DND-41 (cell line): Measurements from ENCODE around the gene KCNMA1.

ENCODE experiments used
- ATAC-seq: fragments of 200-7000 bp; cut with Tn5 transposase; 3 replicates; pipeline ENCODE4 v1.9.1; 2021; ENCODE audit warnings: low read depth; ENCODE audit not compliant: insufficient read depth
- DNase-seq: peaks from one replicate; pipeline ENCODE4 v3.0.0-alpha.2; 2020
- H2AFZ ChIP-seq: 2 replicates; pipeline ENCODE4 v1.6.0; 2012; ENCODE audit warnings: low read depth, low read length
- H3K27ac ChIP-seq: 2 replicates; pipeline ENCODE4 v1.5.1; 2012; ENCODE audit warnings: low read length, inconsistent platforms
- H3K27me3 ChIP-seq: fragments of 200-600 bp; sonication (generic); 2 replicates; pipeline ENCODE4 v1.6.0; 2012; ENCODE audit warnings: low read length, mild to moderate bottlenecking, inconsistent platforms; ENCODE audit not compliant: insufficient read depth, poor library complexity
- H3K36me3 ChIP-seq: 2 replicates; pipeline ENCODE4 v1.5.1; 2012; ENCODE audit warnings: low read length, inconsistent platforms; ENCODE audit not compliant: insufficient read depth
- H3K4me1 ChIP-seq: 2 replicates; pipeline ENCODE4 v1.5.1; 2012; ENCODE audit warnings: mild to moderate bottlenecking, low read length; ENCODE audit not compliant: insufficient read depth
- H3K4me2 ChIP-seq: 2 replicates; pipeline ENCODE4 v1.6.0; 2012; ENCODE audit warnings: mild to moderate bottlenecking, moderate library complexity, low read length, inconsistent platforms; ENCODE audit not compliant: insufficient read depth
- H3K4me3 ChIP-seq, 2 experiments: fragments of 200-600 bp in 1 of 2; shearing (Covaris generic) in 1 of 2; 2 replicates each; pipeline ENCODE4 v1.5.1; 2012 to 2016; ENCODE audit warnings: inconsistent platforms in 2 of 2, low read length in 2 of 2, mild to moderate bottlenecking in 2 of 2, low read depth in 1 of 2, moderate library complexity in 1 of 2
- H3K79me2 ChIP-seq: 2 replicates; pipeline ENCODE4 v1.6.0; 2012; ENCODE audit warnings: low read length, inconsistent platforms; ENCODE audit not compliant: insufficient read depth
- H3K9ac ChIP-seq: 2 replicates; pipeline ENCODE4 v1.6.0; 2012; ENCODE audit warnings: low read depth, mild to moderate bottlenecking, inconsistent platforms, low read length, moderate library complexity
- H3K9me3 ChIP-seq: 2 replicates; pipeline ENCODE4 v1.5.1; 2012; ENCODE audit warnings: low read length, moderate library complexity, mild to moderate bottlenecking, inconsistent platforms; ENCODE audit not compliant: insufficient read depth, severe bottlenecking
- H4K20me1 ChIP-seq: 2 replicates; pipeline ENCODE4 v1.6.0; 2012; ENCODE audit warnings: low read length; ENCODE audit not compliant: insufficient read depth
- CTCF ChIP-seq: IDR thresholded peaks from 2 replicates; pipeline ENCODE4 v1.5.1; 2012; ENCODE audit warnings: borderline replicate concordance, low read length, moderate library complexity, mild to moderate bottlenecking; ENCODE audit not compliant: poor library complexity, severe bottlenecking; ENCODE audit errors: extremely low read depth
- EZH2 ChIP-seq: IDR thresholded peaks from 3 replicates; pipeline ENCODE4 v1.6.1; 2012; ENCODE audit warnings: borderline replicate concordance, low read depth, mild to moderate bottlenecking, moderate library complexity, low read length, inconsistent platforms; ENCODE audit not compliant: severe bottlenecking

Gene KCNMA1

GRCh38 chr10:77360835-77361234, 276.8 kb downstream of the KCNMA1 start:
- H3K36me3 ChIP-seq, result no peaks in the 10 kb centered on the region
- no peaks in the 10 kb centered on the region for H3K9me3 ChIP-seq
- H3K4me3 ChIP-seq, result no peak overlapping the region
- ATAC-seq (no peak), DNase-seq (no peak)
- H3K27me3 ChIP-seq, result no peaks in the 10 kb centered on the region
- no peak overlapping the region for H3K4me2 ChIP-seq
- no peaks in the 10 kb centered on the region for H3K79me2 ChIP-seq
- H3K4me1 ChIP-seq, result no peaks in the 10 kb centered on the region
- no peak overlapping the region for H3K27ac ChIP-seq
- H3K9ac ChIP-seq, result no peak overlapping the region
- H4K20me1 ChIP-seq, result no peaks in the 10 kb centered on the region
- H2AFZ ChIP-seq, result no peak overlapping the region
- no peak for TF ChIP-seq EZH2
- no peak for TF ChIP-seq CTCF

- ATAC-seq (no peak), DNase-seq (no peak)
- H3K36me3 ChIP-seq, result no peaks in the 10 kb centered on the region
- H3K27me3 ChIP-seq, result no peaks in the 10 kb centered on the region
- no peaks in the 10 kb centered on the region for H3K79me2 ChIP-seq
- no peaks in the 10 kb centered on the region for H3K9me3 ChIP-seq
- no peak overlapping the region for H3K4me2 ChIP-seq
- no peak for TF ChIP-seq EZH2
- no peak for TF ChIP-seq CTCF
- H2AFZ ChIP-seq, result no peak overlapping the region
- no peak overlapping the region for H3K27ac ChIP-seq
- no peaks in the 10 kb centered on the region for H4K20me1 ChIP-seq
- H3K4me3 ChIP-seq, result no peak overlapping the region
- H3K9ac ChIP-seq, result no peak overlapping the region
- no peaks in the 10 kb centered on the region for H3K4me1 ChIP-seq
Measured at GRCh38 chr10:77359950-77360520, 277.6 kb downstream of the KCNMA1 start.

GRCh38 chr10:77359287-77359691, 278.3 kb downstream of the KCNMA1 start:
- Histone ChIP-seq H3K4me1 (no peaks in the 10 kb centered on the region), H3K9me3 (no peaks in the 10 kb centered on the region), H3K9ac (no peak overlapping the region), H3K36me3 (no peaks in the 10 kb centered on the region), H3K4me3 (no peak overlapping the region), H3K27ac (no peak overlapping the region), H2AFZ (no peak overlapping the region), H3K4me2 (no peak overlapping the region), H3K79me2 (no peaks in the 10 kb centered on the region), H3K27me3 (no peaks in the 10 kb centered on the region), H4K20me1 (no peaks in the 10 kb centered on the region)
- TF ChIP-seq CTCF (no peak), EZH2 (no peak)
- DNase-seq, result no peak
- no peak for ATAC-seq

- Histone ChIP-seq H3K27ac (no peak overlapping the region), H3K79me2 (no peaks in the 10 kb centered on the region), H3K9ac (no peak overlapping the region), H3K27me3 (no peaks in the 10 kb centered on the region), H3K9me3 (no peaks in the 10 kb centered on the region), H2AFZ (no peak overlapping the region), H3K4me3 (no peak overlapping the region), H3K4me1 (no peaks in the 10 kb centered on the region), H3K4me2 (no peak overlapping the region), H3K36me3 (no peaks in the 10 kb centered on the region), H4K20me1 (no peaks in the 10 kb centered on the region)
- DNase-seq (no peak), ATAC-seq (no peak)
- TF ChIP-seq EZH2 (no peak), CTCF (no peak)
Measured at GRCh38 chr10:77358656-77359055, 279.0 kb downstream of the KCNMA1 start.
